Nephron progenitor cell (in vitro differentiated cells): ENCODE data around the gene CTNNA2.
A peak's percentile ranks its signal among the peaks of the same experiment; 100 is the strongest.

Experiments
- DNase-seq: peaks from one replicate; pipeline ENCODE4 v3.0.0; 2021
- H3K27ac Mint-ChIP-seq: 2 replicates; pipeline ENCODE4 v1.8.0; 2021; ENCODE audit warnings: mild to moderate bottlenecking, moderate library complexity, mixed read lengths
- H3K27me3 Mint-ChIP-seq: 2 replicates; pipeline ENCODE4 v1.8.0; 2021; ENCODE audit warnings: mild to moderate bottlenecking, low read depth, mixed read lengths; ENCODE audit not compliant: poor library complexity
- H3K36me3 Mint-ChIP-seq: 2 replicates; pipeline ENCODE4 v1.8.0; 2021; ENCODE audit warnings: low read depth, mixed read lengths
- H3K4me1 Mint-ChIP-seq: 2 replicates; pipeline ENCODE4 v1.8.0; 2021; ENCODE audit warnings: mixed read lengths
- H3K4me3 Mint-ChIP-seq: 2 replicates; pipeline ENCODE4 v1.8.0; 2021; ENCODE audit warnings: mild to moderate bottlenecking, moderate library complexity, mixed read lengths
- H3K9me3 Mint-ChIP-seq: 2 replicates; pipeline ENCODE4 v1.8.0; 2021; ENCODE audit warnings: mild to moderate bottlenecking, moderate library complexity, mixed read lengths
- TF ChIP-seq, protein P1 (sequence below): fragments of 200-600 bp; sonication (generic); IDR thresholded peaks from 2 replicates; pipeline ENCODE4 v1.5.0; 2021; ENCODE audit warnings: antibody characterized with exemption

Gene CTNNA2

DNA sequence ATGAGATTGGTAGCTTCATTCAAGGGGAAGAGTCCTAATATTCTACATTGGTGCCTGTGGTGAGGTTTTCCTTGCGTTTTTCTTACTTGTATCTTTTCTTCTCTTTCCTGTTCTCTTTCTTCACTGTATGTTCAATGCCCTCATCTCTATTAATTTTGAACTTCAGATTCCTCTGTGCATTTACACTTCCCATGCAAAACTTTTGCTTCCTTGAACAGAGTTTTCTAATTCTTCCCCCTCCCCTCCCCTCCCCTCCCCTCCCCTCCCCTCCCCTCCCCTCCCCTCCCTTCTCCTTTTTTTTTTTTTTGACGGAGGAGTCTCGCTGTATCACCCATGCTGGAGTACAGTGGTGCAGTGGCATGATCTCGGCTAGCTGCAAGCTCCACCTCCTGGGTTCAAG is 403.4 kb downstream of the CTNNA2 start:
- Mint-ChIP-seq H3K9me3 (peaks cover 6% of the 10 kb centered on the region), H3K4me1 (no peaks in the 10 kb centered on the region), H3K36me3 (peaks cover 6% of the 10 kb centered on the region), H3K27me3 (no peaks in the 10 kb centered on the region), H3K4me3 (no peak overlapping the region), H3K27ac (no peak overlapping the region)
- TF ChIP-seq, protein P1, sequence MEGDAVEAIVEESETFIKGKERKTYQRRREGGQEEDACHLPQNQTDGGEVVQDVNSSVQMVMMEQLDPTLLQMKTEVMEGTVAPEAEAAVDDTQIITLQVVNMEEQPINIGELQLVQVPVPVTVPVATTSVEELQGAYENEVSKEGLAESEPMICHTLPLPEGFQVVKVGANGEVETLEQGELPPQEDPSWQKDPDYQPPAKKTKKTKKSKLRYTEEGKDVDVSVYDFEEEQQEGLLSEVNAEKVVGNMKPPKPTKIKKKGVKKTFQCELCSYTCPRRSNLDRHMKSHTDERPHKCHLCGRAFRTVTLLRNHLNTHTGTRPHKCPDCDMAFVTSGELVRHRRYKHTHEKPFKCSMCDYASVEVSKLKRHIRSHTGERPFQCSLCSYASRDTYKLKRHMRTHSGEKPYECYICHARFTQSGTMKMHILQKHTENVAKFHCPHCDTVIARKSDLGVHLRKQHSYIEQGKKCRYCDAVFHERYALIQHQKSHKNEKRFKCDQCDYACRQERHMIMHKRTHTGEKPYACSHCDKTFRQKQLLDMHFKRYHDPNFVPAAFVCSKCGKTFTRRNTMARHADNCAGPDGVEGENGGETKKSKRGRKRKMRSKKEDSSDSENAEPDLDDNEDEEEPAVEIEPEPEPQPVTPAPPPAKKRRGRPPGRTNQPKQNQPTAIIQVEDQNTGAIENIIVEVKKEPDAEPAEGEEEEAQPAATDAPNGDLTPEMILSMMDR = no peak
- DNase-seq = no peak

DNA sequence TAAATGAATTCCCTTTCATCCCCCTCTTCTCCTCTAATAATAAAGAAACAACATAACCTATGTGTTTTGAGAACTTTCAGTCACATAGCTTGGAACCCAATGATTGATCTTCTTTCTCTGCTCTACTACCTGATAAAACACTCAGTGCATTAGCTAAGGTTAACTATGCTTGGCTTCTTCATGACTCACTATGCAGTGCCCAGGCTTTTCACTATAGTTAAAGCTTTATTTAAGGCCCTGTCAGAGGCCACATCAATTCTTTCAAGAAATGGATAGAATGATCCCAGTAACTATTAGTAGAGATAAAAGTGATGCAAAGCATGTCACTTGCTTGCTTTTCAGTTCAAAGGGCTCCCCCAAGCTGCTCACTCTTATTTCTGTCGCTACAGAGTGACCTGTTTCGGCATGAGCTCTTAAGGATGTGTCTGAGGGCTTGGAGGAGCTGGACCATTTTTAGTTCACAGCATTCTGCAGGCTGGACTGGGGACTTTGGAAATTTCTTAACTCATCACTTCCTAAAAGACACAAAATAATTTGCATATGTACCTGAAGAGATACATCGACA is 407.7 kb downstream of the CTNNA2 start:
- Mint-ChIP-seq H3K4me3 (no peak overlapping the region), H3K36me3 (no peaks in the 10 kb centered on the region), H3K27me3 (no peaks in the 10 kb centered on the region), H3K9me3 (no peaks in the 10 kb centered on the region), H3K4me1 (no peaks in the 10 kb centered on the region), H3K27ac (no peak overlapping the region)
- TF ChIP-seq, protein P1 = no peak
- DNase-seq = no peak

DNA sequence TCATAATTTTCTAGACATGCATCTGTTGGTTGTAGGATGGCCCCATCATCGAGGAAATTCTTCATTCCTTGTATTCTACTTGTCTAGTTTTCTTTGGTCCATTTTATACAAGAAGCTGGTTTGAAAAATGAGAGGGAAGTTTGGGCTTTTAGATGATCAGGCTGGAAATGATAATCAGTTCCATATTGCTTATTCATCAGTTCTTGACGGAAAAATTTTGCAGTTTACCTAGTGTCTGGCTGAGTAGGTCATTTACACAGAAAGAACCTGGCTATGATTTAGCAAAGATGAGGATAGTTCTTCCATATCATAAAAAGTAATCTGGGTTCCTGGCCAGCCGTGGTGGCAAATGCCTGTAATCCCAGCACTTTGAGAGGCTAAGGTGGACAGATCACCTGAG is 416.8 kb downstream of the CTNNA2 start:
- Mint-ChIP-seq H3K36me3 (no peaks in the 10 kb centered on the region), H3K27me3 (peaks cover 8% of the 10 kb centered on the region), H3K4me3 (no peak overlapping the region), H3K4me1 (peaks cover under 1% of the 10 kb centered on the region), H3K27ac (no peak overlapping the region), H3K9me3 (no peaks in the 10 kb centered on the region)
- TF ChIP-seq, protein P1 = no peak
- DNase-seq = no peak

DNA sequence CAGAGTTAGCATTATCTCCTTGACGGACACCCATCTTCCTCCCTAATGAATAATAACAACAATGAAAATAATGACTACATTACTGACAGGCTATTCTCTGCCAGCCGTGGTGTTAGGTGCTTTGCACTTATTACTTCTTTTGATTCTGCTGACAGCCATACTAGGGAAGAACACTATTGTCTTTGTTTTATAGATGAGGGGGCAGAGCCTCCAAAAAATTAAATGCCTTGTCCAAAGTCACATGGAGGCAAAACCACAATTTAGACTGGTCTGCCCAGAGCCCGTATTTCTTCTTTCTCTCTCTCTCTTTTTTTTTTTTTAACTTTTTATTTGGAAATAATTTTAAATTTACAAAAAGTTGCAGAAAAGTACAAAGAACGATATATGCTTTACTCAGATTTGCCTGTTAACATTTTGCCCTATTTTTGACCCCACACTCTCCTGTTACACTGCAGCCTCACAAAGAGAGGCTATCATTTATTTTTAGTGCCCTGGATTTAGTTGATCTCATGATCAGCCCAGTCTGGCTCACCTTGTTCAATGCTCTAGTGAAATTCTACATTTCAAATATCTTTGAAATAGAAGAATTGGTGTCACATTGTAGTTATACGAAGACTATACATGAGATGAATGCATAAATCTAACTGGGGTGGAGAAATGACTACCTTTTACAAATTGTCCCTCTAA is 422.3 kb downstream of the CTNNA2 start:
- Mint-ChIP-seq H3K4me3 (no peak overlapping the region), H3K9me3 (no peaks in the 10 kb centered on the region), H3K4me1 (peaks cover 21% of the 10 kb centered on the region), H3K36me3 (no peaks in the 10 kb centered on the region), H3K27me3 (peaks cover 12% of the 10 kb centered on the region), H3K27ac (no peak overlapping the region)
- DNase-seq = no peak
- TF ChIP-seq, protein P1 = no peak

DNA sequence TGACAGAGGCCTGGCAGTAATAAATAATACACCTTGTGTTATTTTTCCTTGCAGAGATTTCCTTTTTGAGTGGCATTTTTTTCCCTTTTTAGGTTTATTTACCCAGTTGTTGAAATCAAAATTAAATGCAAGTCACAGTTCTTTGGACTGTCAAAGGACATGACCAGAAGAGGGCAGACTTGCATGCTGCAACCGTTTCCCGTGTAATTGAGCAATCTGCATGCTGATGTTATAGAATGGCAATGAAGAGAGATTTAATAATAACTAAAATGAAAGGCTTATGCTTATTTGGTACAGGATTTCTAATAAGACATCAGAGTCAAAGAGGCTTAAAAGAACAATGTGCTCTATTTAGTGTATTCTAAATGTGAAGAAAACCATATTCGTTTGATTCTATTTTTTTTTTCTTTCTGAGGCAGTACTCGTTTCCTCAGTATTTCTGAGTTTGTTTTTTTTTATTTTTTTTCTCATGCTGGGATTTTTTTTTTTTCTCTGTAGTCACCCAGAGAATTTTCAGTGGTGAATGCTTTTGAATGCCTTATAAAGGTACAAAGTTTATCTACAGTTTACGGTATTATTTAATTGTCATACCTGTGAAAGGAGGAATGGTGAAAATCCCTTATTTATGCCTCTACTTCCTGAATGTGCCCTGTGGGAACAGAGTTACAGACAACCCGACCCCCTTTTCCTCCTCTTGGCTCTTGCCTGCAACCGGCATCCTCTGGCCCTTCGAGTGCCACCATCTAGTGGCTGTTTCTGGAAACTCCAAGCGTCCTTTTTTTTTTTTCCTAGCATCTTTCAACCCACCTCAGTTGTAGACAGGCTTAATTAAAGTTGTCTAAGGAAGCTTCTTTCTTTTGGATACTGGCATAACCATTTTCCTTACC is 423.2 kb downstream of the CTNNA2 start:
- peak; percentile 47 for DNase-seq
- H3K36me3 Mint-ChIP-seq = no peaks in the 10 kb centered on the region
- H3K4me3 Mint-ChIP-seq = peak overlapping the region; percentile 71
- peaks cover 14% of the 10 kb centered on the region for H3K27me3 Mint-ChIP-seq
- peak overlapping the region; percentile 28 for H3K27ac Mint-ChIP-seq
- peaks cover 21% of the 10 kb centered on the region for H3K4me1 Mint-ChIP-seq
- TF ChIP-seq, protein P1 = peak; percentile 58
- no peaks in the 10 kb centered on the region for H3K9me3 Mint-ChIP-seq
